Activated CD4-positive, alpha-beta memory T cell treated with anti-CD3 and anti-CD28 coated beads, Interleukin-2, amount 10 ng/mL, durations not matched to agents 7 days and 5 days (primary cell): ENCODE results near the gene VIPAS39. TPM values are rescaled to one million over a fixed set of nuclear protein-coding genes. Genes with fewer than 3 reads are reported as not detected.

Experiments used
- total RNA-seq, 2 experiments: library from RNA; stranded (reverse); gene quantifications; one replicate each; pipeline ENCODE4 v1.2.3, GENCODE V29; 2021

Gene VIPAS39
- total RNA-seq, 2 experiments from 2014 or later: 20.3 to 20.6 TPM

Other genes with a start within 250 kb of the VIPAS39 start
- gene NGB, start 186.4 kb downstream of the VIPAS39 start, total RNA-seq: not detected
- 10 to 100 TPM; 10.5 to 16.1 TPM for gene POMT2, start 136.7 kb downstream of the VIPAS39 start, total RNA-seq
- gene GSTZ1, start 136.6 kb downstream of the VIPAS39 start, total RNA-seq: 10 to 100 TPM; 18.1 to 18.4 TPM
- gene TMED8, start 80.5 kb downstream of the VIPAS39 start, total RNA-seq: 10 to 100 TPM; 21.2 to 22.2 TPM
- under 1 TPM in 1 of 2 experiments, not detected in 1; 0.25 TPM for gene SAMD15, start 80.2 kb downstream of the VIPAS39 start, total RNA-seq
- under 1 TPM; 0.35 to 0.48 TPM for gene NOXRED1, start 34.1 kb downstream of the VIPAS39 start, total RNA-seq
- gene AHSA1, start 492 bp upstream of the VIPAS39 start, total RNA-seq: 100 to 1,000 TPM; 152 to 162 TPM
- not detected for gene ISM2, start 41.2 kb upstream of the VIPAS39 start, total RNA-seq
- 10 to 100 TPM; 40.6 to 43.2 TPM for gene SPTLC2, start 159.0 kb upstream of the VIPAS39 start, total RNA-seq